Brain pericyte (primary cell): ENCODE results near the gene LGI4.

Experiments
- DNase-seq: peaks from one replicate; pipeline ENCODE4 v3.0.0-alpha.2; 2012; ENCODE audit warnings: low read depth, low spot score

The LGI4 gene

GRCh38 chr19:35086455-35086854, 48.4 kb downstream of the LGI4 start:
- no peak for DNase-seq

- no peak for DNase-seq
Observed at GRCh38 chr19:35085947-35086346, 48.9 kb downstream of the LGI4 start.

- no peak for DNase-seq
Observed at GRCh38 chr19:35084509-35084762, 50.4 kb downstream of the LGI4 start.

GRCh38 chr19:35083691-35084508, 51.0 kb downstream of the LGI4 start:
- DNase-seq = no peak

- no peak for DNase-seq
Observed at GRCh38 chr19:35081201-35081600, 53.7 kb downstream of the LGI4 start.

- no peak for DNase-seq
Observed at GRCh38 chr19:35080613-35081170, 54.2 kb downstream of the LGI4 start.

GRCh38 chr19:35079826-35080225, 55.0 kb downstream of the LGI4 start:
- DNase-seq = no peak

GRCh38 chr19:35077411-35078223, 57.2 kb downstream of the LGI4 start:
- no peak for DNase-seq

- no peak for DNase-seq
Observed at GRCh38 chr19:35076657-35077056, 58.2 kb downstream of the LGI4 start.

GRCh38 chr19:35076026-35076370, 58.9 kb downstream of the LGI4 start:
- DNase-seq = no peak

GRCh38 chr19:35075202-35076025, 59.4 kb downstream of the LGI4 start:
- DNase-seq = no peak
